H9 (cell line): ENCODE data around the gene ARHGAP30. TPM values are rescaled to one million over a fixed set of nuclear protein-coding genes. Genes with fewer than 3 reads are reported as not detected.

ENCODE experiments used
- DNase-seq: peaks from one replicate; pipeline ENCODE4 v3.0.0-alpha.2; 2017
- H2AFZ ChIP-seq: one replicate; pipeline ENCODE4 v1.6.1; 2013; ENCODE audit warnings: mild to moderate bottlenecking, low read length, control low read depth, moderate library complexity
- H2AK5ac ChIP-seq: 2 replicates; pipeline ENCODE4 v1.6.1; 2013; ENCODE audit warnings: low read length, control low read depth, mixed read lengths; ENCODE audit not compliant: insufficient read length
- H2BK120ac ChIP-seq: one replicate; pipeline ENCODE4 v1.6.1; 2013; ENCODE audit warnings: low read depth, mild to moderate bottlenecking, low read length, control low read depth, inconsistent platforms; ENCODE audit not compliant: poor library complexity, severe bottlenecking
- H2BK12ac ChIP-seq: 2 replicates; pipeline ENCODE4 v1.6.1; 2013; ENCODE audit warnings: low read length, control low read depth, mixed read lengths, low read depth; ENCODE audit not compliant: insufficient read length
- H2BK15ac ChIP-seq: 2 replicates; pipeline ENCODE4 v1.6.1; 2013; ENCODE audit warnings: low read depth, low read length, control low read depth
- H2BK20ac ChIP-seq: one replicate; pipeline ENCODE4 v1.6.1; 2013; ENCODE audit warnings: low read depth, mild to moderate bottlenecking, low read length, control low read depth, inconsistent platforms; ENCODE audit not compliant: poor library complexity, severe bottlenecking
- H2BK5ac ChIP-seq: 2 replicates; pipeline ENCODE4 v1.6.1; 2013; ENCODE audit warnings: low read length, control low read depth, mixed read lengths; ENCODE audit not compliant: insufficient read length
- H3K14ac ChIP-seq: 2 replicates; pipeline ENCODE4 v1.6.1; 2013; ENCODE audit warnings: low read length, control low read depth; ENCODE audit not compliant: insufficient read depth
- H3K18ac ChIP-seq: 2 replicates; pipeline ENCODE4 v1.6.1; 2013; ENCODE audit warnings: low read depth, mild to moderate bottlenecking, mixed read lengths, low read length, control low read depth; ENCODE audit not compliant: insufficient read length
- H3K23ac ChIP-seq: 2 replicates; pipeline ENCODE4 v1.6.1; 2013; ENCODE audit warnings: low read length, control low read depth, mixed read lengths, low read depth; ENCODE audit not compliant: insufficient read length
- H3K23me2 ChIP-seq: 2 replicates; pipeline ENCODE4 v1.6.1; 2013; ENCODE audit warnings: low read depth, mild to moderate bottlenecking, mixed read lengths, low read length, control low read depth; ENCODE audit not compliant: insufficient read length, poor library complexity, severe bottlenecking
- H3K27ac ChIP-seq: 2 replicates; pipeline ENCODE4 v1.5.1; 2013; ENCODE audit warnings: low read length, control low read depth, mixed read lengths, low read depth; ENCODE audit not compliant: insufficient read length
- H3K27me3 ChIP-seq: 2 replicates; pipeline ENCODE4 v1.6.1; 2013; ENCODE audit warnings: low read length, control low read depth, inconsistent platforms; ENCODE audit not compliant: insufficient read depth
- H3K4ac ChIP-seq: 2 replicates; pipeline ENCODE4 v1.6.1; 2013; ENCODE audit warnings: low read depth, mild to moderate bottlenecking, control low read depth, inconsistent platforms, low read length, moderate library complexity
- H3K4me1 ChIP-seq: 2 replicates; pipeline ENCODE4 v1.6.1; 2013; ENCODE audit warnings: low read length, control low read depth, inconsistent platforms; ENCODE audit not compliant: insufficient read depth
- H3K4me2 ChIP-seq: 2 replicates; pipeline ENCODE4 v1.6.1; 2013; ENCODE audit warnings: low read length, control low read depth, mixed read lengths; ENCODE audit not compliant: insufficient read length, insufficient read depth
- H3K56ac ChIP-seq: 2 replicates; pipeline ENCODE4 v1.6.1; 2013; ENCODE audit warnings: low read depth, mild to moderate bottlenecking, mixed read lengths, low read length, control low read depth; ENCODE audit not compliant: insufficient read length
- H3K79me1 ChIP-seq: 2 replicates; pipeline ENCODE4 v1.6.1; 2013; ENCODE audit warnings: low read depth, mild to moderate bottlenecking, moderate library complexity, low read length, control low read depth, inconsistent platforms; ENCODE audit not compliant: insufficient read depth, poor library complexity, severe bottlenecking
- H3K79me2 ChIP-seq: 2 replicates; pipeline ENCODE4 v1.6.1; 2013; ENCODE audit warnings: low read length, control low read depth, inconsistent platforms; ENCODE audit not compliant: insufficient read depth
- H3K9ac ChIP-seq: 2 replicates; pipeline ENCODE4 v1.6.1; 2013; ENCODE audit warnings: low read length, control low read depth, mixed read lengths; ENCODE audit not compliant: insufficient read length; ENCODE audit errors: extremely low read depth
- H3K9me3 ChIP-seq: one replicate; pipeline ENCODE4 v1.6.1; 2013; ENCODE audit warnings: low read depth, low read length, inconsistent platforms; ENCODE audit not compliant: control insufficient read depth
- H3T11ph ChIP-seq: one replicate; pipeline ENCODE4 v1.6.1; 2013; ENCODE audit warnings: mild to moderate bottlenecking, low read length, control low read depth, inconsistent platforms
- H4K20me1 ChIP-seq: one replicate; pipeline ENCODE4 v1.6.1; 2013; ENCODE audit not compliant: control insufficient read depth, insufficient read length, insufficient read depth
- H4K5ac ChIP-seq: 2 replicates; pipeline ENCODE4 v1.6.1; 2013; ENCODE audit warnings: low read depth, mild to moderate bottlenecking, mixed read lengths, low read length, control low read depth; ENCODE audit not compliant: insufficient read length
- H4K8ac ChIP-seq: replicated peaks from 2 replicates; pipeline ENCODE4 v1.6.1; 2013; ENCODE audit warnings: low read length, control low read depth, mixed read lengths, low read depth; ENCODE audit not compliant: insufficient read length
- H4K91ac ChIP-seq: 2 replicates; pipeline ENCODE4 v1.6.1; 2013; ENCODE audit warnings: low read depth, mild to moderate bottlenecking, moderate library complexity, mixed read lengths, low read length, control low read depth; ENCODE audit not compliant: insufficient read length
- H3K27ac Mint-ChIP-seq, 3 experiments: 2 replicates in 2 of 3; 3 replicates in 1 of 3; pipeline ENCODE4 v1.8.0; 2020 to 2021; ENCODE audit warnings: mixed read lengths in 3 of 3, mild to moderate bottlenecking in 1 of 3, moderate library complexity in 1 of 3
- H3K27me3 Mint-ChIP-seq: 2 replicates; pipeline ENCODE4 v1.8.0; 2021; ENCODE audit warnings: low read depth, mild to moderate bottlenecking, moderate library complexity, mixed read lengths
- H3K36me3 Mint-ChIP-seq, 3 experiments: 2 replicates in 2 of 3; 3 replicates in 1 of 3; pipeline ENCODE4 v1.8.0; 2020 to 2021; ENCODE audit warnings: low read depth in 3 of 3, mixed read lengths in 3 of 3; ENCODE audit not compliant: insufficient read depth in 1 of 3
- H3K4me1 Mint-ChIP-seq, 2 experiments: 2 replicates each; pipeline ENCODE4 v1.8.0; 2020; ENCODE audit warnings: mixed read lengths in 2 of 2
- H3K4me3 Mint-ChIP-seq, 2 experiments: 2 replicates in 1 of 2; 3 replicates in 1 of 2; pipeline ENCODE4 v1.8.0; 2020 to 2021; ENCODE audit warnings: mild to moderate bottlenecking in 2 of 2, mixed read lengths in 2 of 2, moderate library complexity in 1 of 2
- H3K9me3 Mint-ChIP-seq, 2 experiments: 2 replicates in 1 of 2; 3 replicates in 1 of 2; pipeline ENCODE4 v1.8.0; 2020; ENCODE audit warnings: mild to moderate bottlenecking in 2 of 2, mixed read lengths in 2 of 2, moderate library complexity in 1 of 2
- CTCF ChIP-seq: fragments of 200-600 bp; sonication (generic); conservative IDR thresholded peaks from 3 replicates; pipeline ENCODE4 v1.8.0; 2021; ENCODE audit warnings: antibody characterized with exemption, mild to moderate bottlenecking
- WGBS: extraction: QIAGEN DNeasy Blood & Tissue Kit; methylation state at CpG from one replicate; pipeline ENCODE4 v1.1.7; 2013; ENCODE audit warnings: missing lambda C conversion rate, low lambda C conversion rate, mixed read lengths; ENCODE audit not compliant: insufficient read length; ENCODE audit errors: extremely low coverage; 5-methylcytosine and 5-hydroxymethylcytosine counted together
- total RNA-seq: library from RNA; stranded (reverse); gene quantifications from 2 replicates; pipeline ENCODE4 v1.2.1, GENCODE V29; 2021

The ARHGAP30 gene
- total RNA-seq, 1 experiment from 2014 or later = 0.13 TPM

GRCh38 chr1:161079436-161080110 lies 9.9 kb upstream of the ARHGAP30 start:
- no peaks in the 10 kb centered on the region for H3K79me1 ChIP-seq
- H3K4me2 ChIP-seq = no peak overlapping the region
- Mint-ChIP-seq H3K4me3 (no peak overlapping the region), H3K9me3 (no peaks in the 10 kb centered on the region), H3K27me3 (no peaks in the 10 kb centered on the region; the same call in 1 of the 2 replicates), H3K27ac (no peak overlapping the region; a peak in 1 of 7 replicates), H3K4me1 (peaks cover 29 to 34% of the 10 kb centered on the region in 2 experiments), H3K36me3 (no peaks in the 10 kb centered on the region)
- H2AK5ac ChIP-seq = no peak overlapping the region
- TF ChIP-seq CTCF = 0 out of 3 replicates have a peak, but pooled peaks have one; percentile 21
- H3T11ph ChIP-seq = no peak overlapping the region
- H3K9me3 ChIP-seq = no peaks in the 10 kb centered on the region
- no peak overlapping the region for H4K8ac ChIP-seq
- H3K14ac ChIP-seq = no peak overlapping the region
- WGBS = no CpG with 5 or more reads among the region's 41 CpGs
- no peak overlapping the region for H3K56ac ChIP-seq
- H3K18ac ChIP-seq = no peak overlapping the region
- no peak overlapping the region for H3K4ac ChIP-seq
- H4K20me1 ChIP-seq = no peaks in the 10 kb centered on the region
- no peaks in the 10 kb centered on the region for H3K4me1 ChIP-seq
- H3K27me3 ChIP-seq = no peaks in the 10 kb centered on the region
- no peak overlapping the region for H2BK5ac ChIP-seq
- DNase-seq = no peak
- H4K5ac ChIP-seq = no peak overlapping the region
- no peaks in the 10 kb centered on the region for H3K79me2 ChIP-seq
- no peak overlapping the region for H3K9ac ChIP-seq
- no peak overlapping the region for H3K27ac ChIP-seq
- H2BK12ac ChIP-seq = no peak overlapping the region
- H2BK120ac ChIP-seq = no peak overlapping the region
- no peak overlapping the region for H4K91ac ChIP-seq
- H2BK15ac ChIP-seq = no peak overlapping the region
- no peak overlapping the region for H2BK20ac ChIP-seq
- H3K23ac ChIP-seq = no peak overlapping the region
- no peak overlapping the region for H2AFZ ChIP-seq
- no peaks in the 10 kb centered on the region for H3K23me2 ChIP-seq
